Astrocyte (in vitro differentiated cells and primary cell): Measurements from ENCODE around the gene NUP98.

ENCODE experiments used
- CTCF ChIP-seq: IDR thresholded peaks from 2 replicates; pipeline ENCODE4 v1.5.1; 2011; ENCODE audit warnings: low read depth, mild to moderate bottlenecking, inconsistent platforms, low read length, moderate library complexity; ENCODE audit not compliant: insufficient read depth
- EZH2 ChIP-seq: IDR thresholded peaks from 2 replicates; pipeline ENCODE4 v1.6.1; 2012; ENCODE audit warnings: mild to moderate bottlenecking, low read length, inconsistent platforms; ENCODE audit not compliant: insufficient read depth

GRCh38 chr11:3808861-3809623 lies 11.7 kb upstream of the NUP98 start:
- TF ChIP-seq CTCF (peak; percentile 29), EZH2 (no peak)
